GM12878 (cell line): ENCODE data around the gene BCAS3. TPM values are rescaled to one million over a fixed set of nuclear protein-coding genes. Genes with fewer than 3 reads are reported as not detected.

Source experiments
- ATAC-seq: fragments of 200-7000 bp; cut with Tn5 transposase; 3 replicates; pipeline ENCODE4 v1.9.1; 2020; ENCODE audit warnings: mild to moderate bottlenecking, moderate library complexity
- BruUV-seq: library from RNA; stranded (reverse); fragments of 400-500 nt; replicated peaks from 2 replicates; lab custom pipeline; 2021; lab: Mats Ljungman, UMichigan
- CTCF ChIA-PET: fragments of 300-600 bp; sonication (Branson Sonifier 250); formaldehyde crosslinking; extraction: SDS; loops from one replicate; lab custom pipeline; 2021; ENCODE audit warnings: inconsistent platforms; lab: Yijun Ruan, JAX
- POLR2A ChIA-PET: fragments of 350-600 bp; formaldehyde crosslinking; extraction: SDS; loops from one replicate; lab custom pipeline; 2021; ENCODE audit warnings: inconsistent platforms; lab: Charles Lee
- RAD21 ChIA-PET: fragments of 300-600 bp; sonication (Branson Sonifier 250); formaldehyde crosslinking; loops from one replicate; lab custom pipeline; 2023; ENCODE audit warnings: antibody characterized with exemption; ENCODE audit not compliant: unreplicated experiment; lab: Charles Lee
- SMC1A ChIA-PET: fragments of 300-600 bp; sonication (Branson Sonifier 250); formaldehyde crosslinking; loops from one replicate; lab custom pipeline; 2023; ENCODE audit not compliant: unreplicated experiment, uncharacterized antibody; lab: Charles Lee
- DNase-seq: peaks from one replicate; pipeline ENCODE4 v3.0.0-alpha.2; 2011; ENCODE audit warnings: low read depth, low spot score
- FAIRE-seq: peaks from 3 replicates; lab custom pipeline; 2011; peaks lifted over from hg19 to GRCh38; lab: Jason Lieb, UNC
- H2AFZ ChIP-seq: 2 replicates; pipeline ENCODE4 v1.6.0; 2011; ENCODE audit warnings: low read depth, low read length, control low read depth; ENCODE audit not compliant: control insufficient read depth
- H3K27ac ChIP-seq: 2 replicates; pipeline ENCODE4 v1.5.1; 2011; ENCODE audit warnings: control low read depth; ENCODE audit not compliant: control insufficient read depth, insufficient read depth
- H3K27me3 ChIP-seq, 2 experiments: replicated peaks in 1 of 2; 2 replicates each; pipeline versions ENCODE4 v1.6.0 to v1.6.1; 2011; ENCODE audit warnings: low read length in 1 of 2; ENCODE audit not compliant: control insufficient read depth in 2 of 2, insufficient read depth in 2 of 2
- H3K36me3 ChIP-seq, 2 experiments: 2 replicates each; pipeline ENCODE4 v1.5.1; 2011; ENCODE audit warnings: low read length in 1 of 2; ENCODE audit not compliant: control insufficient read depth in 2 of 2, insufficient read depth in 2 of 2
- H3K4me1 ChIP-seq: 2 replicates; pipeline ENCODE4 v1.6.1; 2011; ENCODE audit warnings: mild to moderate bottlenecking, low read length, moderate library complexity, mixed read lengths; ENCODE audit not compliant: control insufficient read depth, insufficient read depth
- H3K4me2 ChIP-seq: 2 replicates; pipeline ENCODE4 v1.6.0; 2011; ENCODE audit warnings: control low read depth; ENCODE audit not compliant: control insufficient read depth, insufficient read depth
- H3K4me3 ChIP-seq: fragments of 200-600 bp; sonication (generic); 2 replicates; pipeline ENCODE4 v1.5.1; 2016
- H3K79me2 ChIP-seq: 2 replicates; pipeline ENCODE4 v1.6.0; 2011; ENCODE audit warnings: low read length; ENCODE audit not compliant: control insufficient read depth, insufficient read depth
- H3K9ac ChIP-seq: 2 replicates; pipeline ENCODE4 v1.8.0; 2011; ENCODE audit warnings: low read length, control low read depth, mixed read lengths; ENCODE audit not compliant: control insufficient read depth, insufficient read depth
- H3K9me3 ChIP-seq: replicated peaks from 3 replicates; pipeline ENCODE4 v1.5.1; 2011; ENCODE audit warnings: mild to moderate bottlenecking, low read length; ENCODE audit not compliant: control insufficient read depth, insufficient read depth
- H4K20me1 ChIP-seq: 2 replicates; pipeline ENCODE4 v1.6.0; 2011; ENCODE audit not compliant: control insufficient read depth, insufficient read depth
- ASH2L ChIP-seq: fragments of 300-600, 200-600 bp; sonication (generic); IDR thresholded peaks from 2 replicates; pipeline ENCODE4 v1.6.1; 2017; ENCODE audit warnings: low read depth, mild to moderate bottlenecking, borderline replicate concordance
- ETV6 ChIP-seq, 2 experiments: fragments of 450-650 bp in 1 of 2; IDR thresholded peaks in 1 of 2; conservative IDR thresholded peaks in 1 of 2; 2 replicates each; pipeline ENCODE4 v1.6.1; 2014; ENCODE audit warnings: antibody characterized with exemption in 1 of 2, borderline replicate concordance in 1 of 2, low read depth in 1 of 2, mild to moderate bottlenecking in 1 of 2, moderate library complexity in 1 of 2
- IKZF2 ChIP-seq, 2 experiments: fragments of 450-650 bp; IDR thresholded peaks; 2 replicates each; pipeline ENCODE4 v1.6.1; 2017; ENCODE audit warnings: mild to moderate bottlenecking in 2 of 2, moderate library complexity in 2 of 2
- RB1 ChIP-seq: fragments of 450-650 bp; formaldehyde crosslinking; IDR thresholded peaks from 2 replicates; pipeline ENCODE4 v1.6.1; 2017; ENCODE audit warnings: mild to moderate bottlenecking, borderline replicate concordance
- whole genome bisulfite sequencing: methylation state at CpG from one replicate; pipeline ENCODE4 v1.1.6; 2016; ENCODE audit warnings: low lambda C conversion rate; ENCODE audit not compliant: insufficient replicate concordance, insufficient coverage; ENCODE audit errors: missing lambda C conversion rate; 5-methylcytosine and 5-hydroxymethylcytosine counted together
- in situ Hi-C: fragments of 300-500 bp; cut with MboI; formaldehyde crosslinking; loops from 9 replicates; pipeline ENCODE4 v1.14.3; 2018; ENCODE audit warnings: mixed read lengths
- intact Hi-C: fragments of 100-400 bp; cut with micrococcal nuclease; formaldehyde crosslinking; loops from one replicate; pipeline ENCODE4 v1.14.2; 2022; ENCODE audit not compliant: unreplicated experiment
- polyA plus RNA-seq, 11 experiments: library from polyadenylated mRNA; depleted of rRNA in 4 of 11; unstranded in 6 of 11; stranded (reverse) in 5 of 11; fragments of >200 nt; fragmentation: Nextera tagmentation in 4 of 11; fragmentation: Illumina TruSeq in 1 of 11; extraction: Ambion mirVana in 4 of 11; extraction: Trizol in 1 of 11; gene quantifications; 1 replicate in 1 of 11; 2 replicates in 10 of 11; pipeline versions ENCODE4 v1.2.1 to v1.2.3, GENCODE V29; 2011 to 2016; ENCODE audit warnings: inconsistent platforms in 2 of 11, missing spikeins in 2 of 11, low read depth in 1 of 11
- total RNA-seq, 4 experiments: library from RNA; depleted of rRNA in 3 of 4; stranded (reverse); fragments of >200 nt in 3 of 4; fragmentation: Illumina TruSeq in 1 of 4; extraction: Trizol in 1 of 4; gene quantifications; 2 replicates each; pipeline versions ENCODE4 v1.2.1 to v1.2.3, GENCODE V29; 2013 to 2021

The BCAS3 gene
- total and polyA plus RNA-seq, 10 of the 15 experiments (the other 5 are each of a cell fraction or from before 2014, with no cell fraction given), result 2.1 to 11.0 (median 6.6) TPM

- H4K20me1 ChIP-seq, result no peaks in the 10 kb centered on the region
- in situ Hi-C loops, result no loop called here
- SMC1A ChIA-PET, result no interaction called here
- 0 out of 4 replicates have a peak, but pooled peaks of 1 of the 2 experiments have one; percentile 26 for TF ChIP-seq ETV6 (conservative IDR thresholded peaks at IDR 0.05 in 1 of 2, IDR thresholded peaks at IDR 0.05 in 1 of 2; ENCODE audit: borderline replicate concordance in 1 of 2, low read depth in 1 of 2)
- TF ChIP-seq RB1, result no peak
- TF ChIP-seq, all 136 proteins: peak for 1
- no peak for DNase-seq
- H3K27ac ChIP-seq, result no peak overlapping the region
- H3K4me2 ChIP-seq, result no peak overlapping the region
- WGBS, result 36% methylated on average over 27 of the region's 27 CpGs
- no peaks in the 10 kb centered on the region for H3K4me1 ChIP-seq
- CTCF ChIA-PET, result interaction anchor here (0.5 to 1.2 kb wide), 2 partner anchors 65 to 297 kb away, joined by 3 read pairs; no protein-coding TSS in a partner anchor
- H3K36me3 ChIP-seq, result no peaks in the 10 kb centered on the region
- POLR2A ChIA-PET, result no interaction called here
- no peak overlapping the region for H3K9ac ChIP-seq
- no peak overlapping the region for H2AFZ ChIP-seq
- no peak for FAIRE-seq
- no peak overlapping the region for H3K4me3 ChIP-seq
- RAD21 ChIA-PET, result no interaction called here
- H3K79me2 ChIP-seq, result no peaks in the 10 kb centered on the region
- BruUV-seq, result no TSS peak
- no peaks in the 10 kb centered on the region for H3K9me3 ChIP-seq
- intact Hi-C loops, result loop anchor here (10.0 kb wide), 1 partner anchor 643 kb away; no protein-coding TSS in a partner anchor
- H3K27me3 ChIP-seq, result no peaks in the 10 kb centered on the region
- no peak for ATAC-seq
These were observed 690.6 kb downstream of the BCAS3 start for GRCh38 chr17:61368049-61368831.

DNA sequence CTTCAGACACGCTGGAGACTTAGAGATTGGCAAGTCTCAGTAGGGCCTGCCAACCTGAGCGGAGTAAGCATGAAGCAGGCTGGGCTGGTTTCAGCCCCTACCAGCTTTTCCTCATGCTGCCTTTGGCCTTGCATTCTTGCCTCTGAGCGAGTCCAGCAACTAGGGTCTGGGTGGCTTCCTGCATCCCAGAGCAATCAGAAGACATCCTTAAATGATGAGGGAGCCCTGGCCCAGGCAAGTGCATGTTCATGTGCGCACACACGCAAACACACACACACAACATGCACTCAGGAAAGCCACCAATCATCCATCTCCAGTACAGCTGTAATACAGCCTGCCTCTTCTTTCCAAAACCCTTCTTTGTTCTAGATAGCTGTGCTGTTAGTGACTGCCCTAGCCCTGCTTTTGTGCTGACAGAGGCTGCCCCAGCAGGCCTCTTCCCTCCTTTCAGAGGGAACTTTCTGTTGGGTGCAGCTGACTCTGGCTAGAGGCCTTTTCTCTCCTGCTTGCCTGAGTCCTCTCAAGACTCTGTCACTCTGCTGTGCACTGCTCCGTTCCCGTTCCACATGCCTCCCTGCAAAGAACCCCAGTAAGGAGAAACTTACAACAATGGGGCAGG lies 691.3 kb downstream of the BCAS3 start:
- no peak overlapping the region for H3K4me3 ChIP-seq
- TF ChIP-seq IKZF2 (IDR thresholded peaks at IDR 0.05), result no peak
- TF ChIP-seq ASH2L, result no peak
- TF ChIP-seq, all 136 proteins: peak for 0
- ChIA-PET SMC1A (no interaction called here), RAD21 (no interaction called here), POLR2A (no interaction called here), CTCF (interaction anchor here (1.2 kb wide), 1 partner anchor 298 kb away, joined by 3 read pairs; no protein-coding TSS in a partner anchor)
- no peaks in the 10 kb centered on the region for H3K79me2 ChIP-seq
- WGBS, result 58% methylated on average over 7 of the region's 7 CpGs
- no peak overlapping the region for H2AFZ ChIP-seq
- no peaks in the 10 kb centered on the region for H3K27me3 ChIP-seq
- H3K4me1 ChIP-seq, result no peaks in the 10 kb centered on the region
- H4K20me1 ChIP-seq, result no peaks in the 10 kb centered on the region
- in situ Hi-C loops, result no loop called here
- no peak overlapping the region for H3K27ac ChIP-seq
- no peaks in the 10 kb centered on the region for H3K36me3 ChIP-seq
- no peak for FAIRE-seq
- no peaks in the 10 kb centered on the region for H3K9me3 ChIP-seq
- no peak overlapping the region for H3K4me2 ChIP-seq
- no peak for ATAC-seq
- intact Hi-C loops, result loop anchor here (10.0 kb wide), 1 partner anchor 644 kb away; no protein-coding TSS in a partner anchor
- no peak overlapping the region for H3K9ac ChIP-seq
- DNase-seq, result no peak
- no TSS peak for BruUV-seq
